GM18505 (cell line): ENCODE results near the gene C14orf93.

ENCODE experiments used
- ATAC-seq: cut with Tn5 transposase; IDR thresholded peaks from one replicate; pipeline ENCODE4 v1.9.1; 2021; ENCODE audit not compliant: unreplicated experiment
- POLR2A ChIP-seq: IDR thresholded peaks from 4 replicates; pipeline ENCODE4 v1.6.1; 2011; ENCODE audit warnings: borderline replicate concordance; ENCODE audit not compliant: insufficient read depth, insufficient read length; ENCODE audit errors: extremely low read depth

The C14orf93 gene

DNA sequence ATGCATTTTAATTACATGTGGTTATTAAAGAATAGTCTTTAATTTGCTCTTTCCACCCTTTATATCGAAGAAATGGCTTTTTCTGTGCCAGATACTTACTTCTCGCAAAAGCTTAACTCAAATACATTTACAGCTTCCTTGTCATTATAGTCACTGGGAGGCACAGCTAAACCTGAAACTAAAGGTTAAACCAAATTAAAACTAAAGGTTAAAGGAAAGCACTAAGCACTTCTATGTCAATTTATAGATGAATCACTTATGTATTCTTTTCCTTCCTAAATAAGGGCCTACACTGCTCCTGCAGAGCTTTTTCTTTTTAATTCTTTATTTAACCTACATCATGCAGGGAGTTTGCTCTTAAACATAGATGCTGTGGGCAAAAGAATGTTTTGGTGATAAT is 9.1 kb downstream of the C14orf93 start:
- ATAC-seq: no peak
- TF ChIP-seq POLR2A: no peak

DNA sequence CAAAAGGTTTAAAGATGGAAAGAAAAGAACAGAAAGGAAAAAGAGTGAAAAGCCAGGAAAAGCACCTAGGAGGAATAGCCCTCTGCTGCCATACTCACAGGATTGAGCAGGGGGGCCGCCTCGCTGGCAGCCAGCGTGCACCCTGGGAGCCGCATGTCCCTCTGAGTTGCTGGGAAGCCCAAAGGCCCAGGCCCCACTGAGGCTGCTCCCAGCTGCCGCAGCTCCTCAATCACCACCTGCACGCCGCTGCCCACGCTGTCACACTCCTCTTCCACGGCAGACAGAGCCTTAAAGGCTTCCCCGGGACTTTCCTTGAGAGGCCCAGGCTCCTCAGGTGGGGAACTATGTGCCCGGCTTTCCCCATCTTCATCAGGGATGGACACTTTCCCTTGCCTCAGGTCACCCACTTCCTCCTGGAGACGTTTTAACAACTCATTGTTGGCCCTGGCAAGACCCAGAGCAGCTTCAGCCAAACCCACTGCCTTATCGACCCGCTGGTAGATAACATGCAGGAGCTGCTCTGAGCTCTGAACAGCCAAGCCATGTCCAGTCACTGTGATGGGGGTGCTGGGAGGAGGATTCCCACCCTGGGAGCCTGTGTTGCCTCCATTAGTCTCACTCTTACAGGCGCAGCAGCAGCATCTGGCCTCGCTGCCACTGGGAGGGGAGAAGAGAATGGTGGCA is 11.5 kb downstream of the C14orf93 start:
- ATAC-seq: no peak
- no peak for TF ChIP-seq POLR2A

DNA sequence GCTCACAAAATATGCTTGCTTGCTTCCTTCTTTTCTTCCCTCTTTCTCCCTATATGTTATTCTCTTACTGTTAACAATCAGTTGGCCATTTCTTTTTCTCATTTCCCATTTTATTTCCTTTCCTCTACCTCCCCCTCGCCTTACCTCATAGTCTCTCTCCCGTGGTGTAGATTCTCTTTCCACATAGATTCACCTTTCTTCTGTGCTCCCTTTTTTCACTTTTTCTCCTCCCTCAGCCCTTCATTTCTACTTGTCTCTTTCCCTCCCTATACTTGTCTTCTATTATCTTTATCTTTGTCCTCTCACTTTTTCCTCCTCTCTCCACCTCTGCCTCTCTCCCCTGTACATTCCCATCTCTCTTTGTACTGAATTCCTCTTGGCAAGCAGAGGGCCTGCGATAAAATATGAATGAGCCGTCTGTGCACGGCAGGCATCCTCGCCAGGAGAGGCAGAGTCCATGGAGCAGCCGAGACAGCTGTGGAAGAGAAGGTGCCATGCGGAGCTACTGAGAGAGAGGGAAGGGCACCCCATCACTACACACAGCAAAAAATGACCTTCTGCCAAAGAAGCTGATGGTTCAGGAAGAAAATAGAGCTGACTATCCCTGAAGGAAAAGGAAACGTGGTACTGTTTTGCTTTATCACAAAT is 12.1 kb downstream of the C14orf93 start:
- no peak for TF ChIP-seq POLR2A
- ATAC-seq: no peak

DNA sequence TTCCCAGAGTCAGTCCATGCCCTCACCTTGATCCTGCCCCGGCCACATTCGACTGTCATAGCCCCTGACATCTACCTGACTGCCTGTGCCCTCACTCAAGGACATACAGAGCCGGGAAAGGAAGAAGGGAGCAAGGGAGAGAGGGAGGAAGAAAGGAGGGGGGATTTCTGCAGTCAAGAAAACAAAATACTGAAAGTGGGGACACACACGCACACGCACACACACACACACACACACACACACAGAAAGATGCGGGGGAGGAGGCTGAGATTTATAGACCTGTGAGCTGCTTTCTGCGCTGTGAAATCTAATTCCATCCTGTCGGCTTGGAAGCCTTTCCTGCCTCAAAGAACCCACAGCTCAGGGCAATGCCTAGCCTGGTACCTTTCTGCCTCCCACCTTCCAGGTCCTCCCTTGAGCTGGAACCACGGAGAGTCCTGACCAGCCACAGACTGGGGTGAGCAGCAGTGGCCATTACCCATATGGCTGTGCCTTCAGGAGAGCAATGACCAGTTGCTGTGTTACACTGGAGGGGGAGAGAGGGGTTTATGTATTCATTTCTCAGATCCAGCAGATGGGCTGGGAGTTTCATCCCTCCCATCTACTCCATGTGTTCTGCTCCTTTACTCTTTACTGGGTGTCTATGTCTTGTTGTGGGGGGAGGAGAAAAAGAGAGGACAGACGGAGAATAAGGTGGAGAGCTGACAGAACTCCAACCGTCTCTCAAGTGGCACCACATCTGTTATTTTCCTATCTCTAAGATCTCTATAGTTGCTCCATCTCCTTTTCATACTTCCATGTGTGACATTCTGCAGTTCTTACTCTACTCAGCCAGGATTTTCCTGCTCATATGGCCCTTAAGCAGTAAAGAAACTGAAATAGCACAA is 12.9 kb downstream of the C14orf93 start:
- ATAC-seq: no peak
- no peak for TF ChIP-seq POLR2A

DNA sequence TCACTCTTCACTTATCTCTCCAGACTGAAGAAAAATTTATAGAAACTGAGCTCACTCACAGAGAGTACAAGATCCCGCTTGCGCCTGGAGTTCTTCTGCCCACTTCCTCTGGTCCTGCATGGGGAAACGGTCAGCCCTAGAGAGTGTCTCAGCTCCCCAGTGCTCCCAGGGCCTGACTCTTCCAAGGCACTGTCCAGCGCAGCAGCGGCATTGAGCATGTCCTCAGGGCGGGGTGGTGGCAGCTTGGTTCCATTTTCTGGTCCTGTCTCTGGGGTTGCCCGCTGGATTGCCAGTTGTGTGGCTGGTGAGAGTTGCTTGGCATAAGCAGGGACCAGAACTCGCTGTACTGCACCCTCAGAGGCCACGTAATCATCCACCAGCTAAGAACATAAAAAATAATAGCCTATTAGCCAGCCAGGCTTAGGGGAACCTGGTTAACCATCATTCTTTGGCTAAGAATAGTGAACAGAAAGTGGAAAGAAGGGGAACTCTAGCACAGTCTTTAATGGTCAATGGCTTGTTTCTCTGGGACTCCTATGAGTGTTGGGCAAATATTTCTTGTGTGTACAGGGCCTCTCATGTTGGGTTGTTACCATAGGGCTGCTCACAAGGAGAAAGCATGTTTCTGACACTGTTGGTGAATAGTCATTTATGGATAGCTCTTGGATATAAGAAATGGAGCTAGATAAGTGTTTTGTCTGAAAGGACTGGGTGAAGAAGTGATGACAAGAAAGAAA is 13.9 kb downstream of the C14orf93 start:
- ATAC-seq: no peak
- TF ChIP-seq POLR2A: no peak

DNA sequence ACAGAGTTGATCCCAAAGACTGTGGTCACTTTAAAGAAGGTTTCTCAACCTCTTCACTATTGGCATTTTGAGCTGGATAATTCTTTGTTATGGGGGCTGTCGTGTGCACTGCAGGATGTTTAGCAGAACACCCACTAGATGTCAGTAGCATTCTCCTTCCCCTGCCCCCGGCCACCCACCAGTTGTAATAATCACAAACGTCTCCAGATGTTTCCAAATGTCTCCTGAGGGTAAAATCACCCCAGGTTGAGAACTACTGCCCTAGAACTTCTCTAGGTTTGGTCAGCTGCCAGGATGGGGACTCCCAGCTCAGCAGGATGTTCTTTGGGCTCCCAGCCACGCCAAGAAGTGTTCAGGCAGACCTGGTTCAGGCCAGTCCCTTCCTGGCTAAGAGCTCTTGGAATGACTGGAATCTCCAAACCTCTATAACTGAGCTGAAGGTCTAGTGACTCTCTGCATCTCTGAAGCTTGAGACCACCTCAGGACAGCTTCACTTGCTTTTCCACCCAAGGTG is 15.1 kb downstream of the C14orf93 start:
- no peak for ATAC-seq
- no peak for TF ChIP-seq POLR2A

DNA sequence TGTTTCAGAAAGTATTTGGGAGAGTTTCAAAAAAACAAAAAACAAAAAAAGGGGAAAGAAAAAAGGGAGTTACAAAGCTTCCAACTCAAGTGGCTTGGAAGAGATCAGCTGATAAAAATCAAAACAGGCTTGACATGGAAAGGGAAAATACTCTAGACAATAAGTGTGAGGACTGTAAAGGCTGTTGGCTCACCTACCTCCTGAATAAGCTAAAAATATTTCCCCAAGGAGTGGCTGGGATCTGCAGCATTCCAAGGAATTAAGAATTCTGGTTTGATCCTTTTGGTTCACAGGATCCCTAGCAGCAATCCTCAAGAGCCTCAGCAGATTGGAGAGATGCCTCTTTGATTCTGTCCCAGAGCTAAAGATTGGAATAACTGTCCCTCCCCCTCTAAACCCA is 16.4 kb downstream of the C14orf93 start:
- TF ChIP-seq POLR2A: no peak
- ATAC-seq: no peak

DNA sequence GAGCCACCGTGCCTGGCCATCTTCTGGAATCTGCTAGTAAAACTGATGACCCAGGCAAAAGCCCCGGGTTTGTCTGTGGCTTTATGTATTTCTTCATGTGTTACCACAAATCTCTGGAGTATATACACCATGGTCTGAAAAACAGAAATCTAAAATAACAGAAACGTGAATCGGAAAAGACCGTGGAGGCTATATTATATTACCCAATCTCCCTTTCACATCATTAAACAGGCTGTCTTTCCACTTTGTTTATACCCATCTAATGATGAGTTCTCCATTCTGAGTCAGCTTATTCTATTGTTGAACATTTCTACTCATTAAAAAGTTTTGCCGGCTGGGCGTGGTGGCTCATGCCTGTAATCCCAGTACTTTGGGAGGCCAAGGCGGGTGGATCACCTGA is 18.1 kb downstream of the C14orf93 start:
- ATAC-seq: no peak

DNA sequence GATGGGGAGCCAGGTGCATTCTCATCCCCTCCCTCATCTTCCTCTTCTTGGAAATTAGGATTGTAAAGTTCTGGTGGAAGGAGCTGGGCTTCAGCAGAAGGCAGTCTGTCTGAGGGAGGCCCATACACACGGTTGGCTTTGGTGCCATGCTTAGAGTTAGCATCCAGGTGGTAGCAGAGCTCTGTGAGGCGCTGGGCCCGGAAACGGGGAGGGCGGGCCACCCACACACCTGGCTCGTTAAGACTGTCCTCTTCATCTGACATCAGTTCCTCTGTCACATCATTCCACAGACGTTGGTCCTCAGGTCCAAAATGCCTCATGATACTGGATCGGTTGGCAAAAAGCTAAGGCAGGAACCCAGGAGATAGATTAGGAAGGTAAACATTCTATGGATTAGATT is 22.7 kb downstream of the C14orf93 start:
- ATAC-seq: no peak
- no peak for TF ChIP-seq POLR2A

More for the DNA sequence above, 18.1 kb downstream of the C14orf93 start:
- no peak for TF ChIP-seq POLR2A

DNA sequence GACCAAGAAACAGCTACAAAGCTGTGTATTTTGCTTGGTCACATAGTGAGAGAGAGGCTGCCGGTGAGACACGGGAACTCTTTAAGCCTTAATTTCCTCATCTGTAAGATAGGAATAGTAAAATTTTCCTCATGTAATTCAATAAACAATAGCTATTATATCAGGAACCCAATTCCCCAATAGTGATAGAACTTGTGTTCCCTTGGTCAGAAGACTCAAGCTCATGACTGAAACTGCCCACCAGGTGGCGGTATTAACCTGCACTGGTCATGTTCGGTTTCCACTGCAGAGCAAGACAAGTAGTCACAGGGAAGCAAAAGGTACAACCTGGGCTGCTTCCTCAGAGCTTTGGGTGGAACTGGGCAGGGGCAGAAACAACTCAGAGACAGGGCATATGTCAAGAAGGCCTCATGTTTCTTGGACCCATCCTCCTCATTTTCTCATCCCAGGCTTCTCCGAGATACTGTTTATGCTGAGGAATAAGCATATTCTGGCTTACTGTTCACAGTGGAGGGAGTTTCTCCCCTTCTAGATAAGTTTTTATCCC is 23.4 kb downstream of the C14orf93 start:
- no peak for ATAC-seq
- no peak for TF ChIP-seq POLR2A

DNA sequence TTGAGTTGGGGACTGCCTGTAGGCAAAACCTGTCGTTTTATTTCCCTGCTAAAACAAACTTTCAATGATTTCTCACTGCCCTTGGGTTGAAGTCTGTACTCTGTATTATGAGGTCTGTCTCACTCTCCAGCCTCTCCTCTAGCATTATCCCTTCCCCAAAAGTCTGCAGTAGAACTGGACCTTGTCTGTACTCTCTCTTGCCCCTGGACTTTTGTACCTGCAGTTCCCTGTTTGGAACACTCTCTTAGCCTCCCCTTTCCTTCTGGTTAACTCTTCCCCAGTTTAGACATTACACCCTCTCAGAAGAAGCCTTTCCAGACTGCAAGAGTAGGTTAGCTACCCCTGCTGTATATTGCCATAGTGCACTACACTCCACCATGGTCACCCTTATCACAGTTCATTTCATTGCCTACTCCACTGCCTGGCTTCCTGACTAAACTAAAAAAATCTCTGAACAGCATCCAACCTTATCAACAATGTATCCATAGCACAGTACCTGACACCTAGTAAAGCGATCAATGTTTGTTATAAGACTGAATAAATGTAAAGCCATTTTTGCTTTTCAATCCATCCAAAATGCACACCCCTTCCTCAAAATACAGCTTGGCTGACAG is 23.9 kb downstream of the C14orf93 start:
- TF ChIP-seq POLR2A: no peak
- ATAC-seq: no peak

DNA sequence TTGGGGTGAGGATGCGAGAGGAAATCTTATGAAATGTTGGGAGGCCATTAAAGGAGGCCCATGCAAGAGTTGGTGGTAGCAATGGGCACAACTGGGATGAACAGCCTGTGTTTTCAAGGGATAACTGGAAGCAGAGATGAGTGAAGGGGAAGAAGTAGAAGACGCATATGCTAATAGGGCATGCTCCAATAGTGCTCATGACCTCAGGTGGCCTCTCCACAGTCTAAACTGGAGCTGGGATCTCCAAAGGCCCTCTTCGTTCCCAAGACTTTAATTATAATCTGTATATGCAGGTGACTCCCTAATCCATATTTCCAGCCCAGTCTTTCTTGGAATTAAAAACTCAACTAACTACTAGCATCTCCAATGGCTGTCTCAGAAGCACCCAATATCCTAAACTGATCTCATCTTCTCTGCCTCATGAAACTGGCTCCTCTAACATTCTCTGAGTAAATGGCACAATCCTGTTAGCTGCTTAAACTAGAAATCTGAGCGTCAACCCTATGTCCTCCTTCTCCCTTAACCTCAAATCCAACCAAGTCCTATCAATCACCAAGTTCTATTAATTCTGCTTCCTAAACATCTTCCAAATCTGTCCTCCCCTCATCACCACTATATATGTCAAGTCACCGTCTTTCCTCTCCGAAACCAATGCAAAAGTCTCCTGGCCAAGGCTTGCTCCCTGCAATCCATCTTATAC is 24.8 kb downstream of the C14orf93 start:
- no peak for TF ChIP-seq POLR2A
- no peak for ATAC-seq
